HG03103 (cell line): ENCODE results near the gene SOX8.

Source experiments
- ATAC-seq: cut with Tn5 transposase; IDR thresholded peaks from one replicate; pipeline ENCODE4 v1.9.1; 2021; ENCODE audit warnings: low read depth; ENCODE audit not compliant: unreplicated experiment

The SOX8 gene

GRCh38 chr16:1002399-1003166, 21.0 kb downstream of the SOX8 start:
- ATAC-seq: no peak

- ATAC-seq: no peak
Observed at GRCh38 chr16:1003391-1004347, 22.1 kb downstream of the SOX8 start.

- no peak for ATAC-seq
Observed at GRCh38 chr16:1005286-1005685, 23.7 kb downstream of the SOX8 start.

- ATAC-seq: no peak
Observed at GRCh38 chr16:1006781-1007180, 25.2 kb downstream of the SOX8 start.

GRCh38 chr16:1007284-1007850, 25.8 kb downstream of the SOX8 start:
- no peak for ATAC-seq

- no peak for ATAC-seq
Observed at GRCh38 chr16:1008085-1008484, 26.5 kb downstream of the SOX8 start.

- ATAC-seq: no peak
Observed at GRCh38 chr16:1009358-1010150, 28.0 kb downstream of the SOX8 start.

GRCh38 chr16:1010251-1010650, 28.7 kb downstream of the SOX8 start:
- no peak for ATAC-seq

GRCh38 chr16:1010815-1011214, 29.2 kb downstream of the SOX8 start:
- ATAC-seq: no peak

GRCh38 chr16:1011316-1012082, 29.9 kb downstream of the SOX8 start:
- ATAC-seq: no peak

- ATAC-seq: no peak
Observed at GRCh38 chr16:1012135-1012534, 30.6 kb downstream of the SOX8 start.

- no peak for ATAC-seq
Observed at GRCh38 chr16:1012722-1013592, 31.4 kb downstream of the SOX8 start.

GRCh38 chr16:1013593-1013900, 32.0 kb downstream of the SOX8 start:
- no peak for ATAC-seq

- ATAC-seq: no peak
Observed at GRCh38 chr16:1014221-1014620, 32.7 kb downstream of the SOX8 start.

GRCh38 chr16:1014771-1015495, 33.4 kb downstream of the SOX8 start:
- no peak for ATAC-seq

- ATAC-seq: no peak
Observed at GRCh38 chr16:1018447-1019198, 37.1 kb downstream of the SOX8 start.

GRCh38 chr16:1019231-1020090, 37.9 kb downstream of the SOX8 start:
- no peak for ATAC-seq
